ENCODE data around the gene KCNF1. TPM values are rescaled to one million over a fixed set of nuclear protein-coding genes. Genes with fewer than 3 reads are reported as not detected.

Gene KCNF1
- total RNA-seq, 3 donors from 2014 or later = 0.29 to 0.66 TPM; not detected in 1

- Histone ChIP-seq H3K36me3 (no peaks in the 10 kb centered on the region), H3K9me3 (peaks cover 0 to 4% of the 10 kb centered on the region in 2 donors), H3K4me1 (no peaks in the 10 kb centered on the region), H3K4me3 (no peak overlapping the region), H3K27ac (no peak overlapping the region), H3K27me3 (no peaks in the 10 kb centered on the region)
- no peak for DNase-seq (ENCODE audit: low spot score in 2 of 2)
- intact Hi-C loops (cut with DNase I; ENCODE audit: low total_unique reads) = no loop called here
- TF ChIP-seq CTCF (IDR thresholded peaks at IDR 0.05) = no peak
- TF ChIP-seq POLR2AphosphoS5 (IDR thresholded peaks at IDR 0.05) = no peak
- TF ChIP-seq POLR2A (IDR thresholded peaks at IDR 0.05) = no peak
Observed at GRCh38 chr2:10876394-10876793, 35.3 kb upstream of the KCNF1 start.

- no peak overlapping the region for H3K27ac ChIP-seq
- no peaks in the 10 kb centered on the region for H3K36me3 ChIP-seq
- TF ChIP-seq CTCF (IDR thresholded peaks at IDR 0.05) = no peak
- TF ChIP-seq POLR2A (IDR thresholded peaks at IDR 0.05) = no peak
- TF ChIP-seq POLR2AphosphoS5 (IDR thresholded peaks at IDR 0.05) = no peak
- no peaks in the 10 kb centered on the region for H3K27me3 ChIP-seq
- peaks cover 0 to 1% of the 10 kb centered on the region in 2 donors for H3K9me3 ChIP-seq
- intact Hi-C loops (cut with DNase I; ENCODE audit: low total_unique reads) = no loop called here
- DNase-seq (ENCODE audit: low spot score in 2 of 2) = no peak
- H3K4me1 ChIP-seq = no peaks in the 10 kb centered on the region
- no peak overlapping the region for H3K4me3 ChIP-seq
Observed at GRCh38 chr2:10876963-10877362, 34.8 kb upstream of the KCNF1 start.

DNA sequence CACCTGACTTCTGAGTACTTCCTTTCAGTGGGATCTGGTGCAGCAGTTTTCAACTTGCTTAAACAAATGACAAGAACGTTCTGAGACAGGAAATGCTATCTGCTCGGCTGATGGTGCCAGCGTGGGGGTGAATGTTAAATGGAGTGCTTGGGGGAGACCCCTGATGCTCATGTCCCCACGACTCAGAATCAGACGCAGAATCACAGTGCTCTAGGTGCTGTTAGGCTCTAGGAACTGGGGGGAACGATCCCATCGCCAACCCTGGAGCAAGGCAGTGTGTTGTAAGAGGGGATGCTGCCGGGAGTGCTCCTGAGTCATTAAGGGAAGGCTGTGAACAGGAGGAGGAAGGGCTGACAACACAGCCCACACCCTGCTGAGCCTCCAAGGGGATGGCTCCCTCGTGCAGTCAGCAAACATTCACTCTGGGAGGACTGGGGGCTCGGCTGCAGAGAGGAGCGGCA lies 34.1 kb upstream of the KCNF1 start:
- Histone ChIP-seq H3K27ac (no peak overlapping the region), H3K4me3 (no peak overlapping the region), H3K27me3 (no peaks in the 10 kb centered on the region), H3K4me1 (no peaks in the 10 kb centered on the region), H3K9me3 (no peaks in the 10 kb centered on the region), H3K36me3 (no peaks in the 10 kb centered on the region)
- DNase-seq (ENCODE audit: low spot score in 2 of 2) = no peak
- TF ChIP-seq CTCF (IDR thresholded peaks at IDR 0.05) = no peak
- no peak for TF ChIP-seq POLR2AphosphoS5 (IDR thresholded peaks at IDR 0.05)
- TF ChIP-seq POLR2A (IDR thresholded peaks at IDR 0.05) = no peak
- intact Hi-C loops (cut with DNase I; ENCODE audit: low total_unique reads) = no loop called here

DNA sequence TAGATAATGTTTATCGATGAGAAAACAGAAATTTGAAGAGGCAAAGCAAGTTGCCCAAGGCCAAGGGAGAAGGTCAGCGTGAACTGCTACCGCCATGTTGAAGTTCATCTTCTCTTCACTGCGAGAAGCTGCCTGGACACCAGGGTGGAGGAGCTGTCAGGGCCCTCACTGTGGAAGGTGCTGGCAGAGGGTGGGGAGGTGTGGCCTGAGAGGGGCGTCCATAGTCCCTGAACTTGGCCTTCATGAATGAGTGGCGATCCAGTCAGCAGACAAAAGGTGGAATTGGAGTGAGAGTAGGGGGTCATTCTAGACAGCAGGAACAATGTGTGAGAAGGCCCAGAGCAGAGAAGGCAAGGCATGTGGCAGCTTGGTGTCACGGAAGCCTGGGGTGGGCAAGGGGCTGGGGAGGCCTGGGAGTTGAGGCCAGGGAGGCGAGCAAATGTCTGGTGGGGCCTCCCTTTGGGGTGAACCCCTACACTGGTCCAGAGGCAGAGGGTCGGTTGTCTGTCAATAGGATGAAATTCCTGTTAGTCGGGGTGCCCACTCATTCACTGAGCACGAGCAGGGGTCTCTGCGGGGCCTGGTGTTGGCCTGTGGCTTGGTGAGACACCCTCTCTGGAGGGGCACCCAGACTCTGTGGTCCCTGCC lies 33.3 kb upstream of the KCNF1 start:
- Histone ChIP-seq H3K27me3 (no peaks in the 10 kb centered on the region), H3K4me1 (no peaks in the 10 kb centered on the region), H3K36me3 (no peaks in the 10 kb centered on the region), H3K27ac (no peak overlapping the region), H3K4me3 (no peak overlapping the region), H3K9me3 (no peaks in the 10 kb centered on the region)
- intact Hi-C loops (cut with DNase I; ENCODE audit: low total_unique reads) = no loop called here
- TF ChIP-seq POLR2AphosphoS5 (IDR thresholded peaks at IDR 0.05) = no peak
- TF ChIP-seq POLR2A (IDR thresholded peaks at IDR 0.05) = no peak
- TF ChIP-seq CTCF (IDR thresholded peaks at IDR 0.05) = no peak
- DNase-seq (ENCODE audit: low spot score in 2 of 2) = no peak

- Histone ChIP-seq H3K9me3 (no peaks in the 10 kb centered on the region), H3K4me1 (no peaks in the 10 kb centered on the region), H3K36me3 (no peaks in the 10 kb centered on the region), H3K27me3 (no peaks in the 10 kb centered on the region), H3K27ac (no peak overlapping the region), H3K4me3 (no peak overlapping the region)
- intact Hi-C loops (cut with DNase I; ENCODE audit: low total_unique reads) = no loop called here
- no peak for TF ChIP-seq CTCF (IDR thresholded peaks at IDR 0.05)
- TF ChIP-seq POLR2A (IDR thresholded peaks at IDR 0.05) = no peak
- DNase-seq (ENCODE audit: low spot score in 2 of 2) = no peak
Observed at GRCh38 chr2:10879159-10879558, 32.6 kb upstream of the KCNF1 start.
